Ishikawa (cell line): ENCODE data around the gene TRIML2.

Experiments
- CEBPB ChIP-seq: IDR thresholded peaks from 2 replicates; pipeline ENCODE4 v1.6.1; 2012
- CREB1 ChIP-seq: IDR thresholded peaks from 2 replicates; pipeline ENCODE4 v1.6.1; 2012; ENCODE audit warnings: low read depth
- EGR1 ChIP-seq: IDR thresholded peaks from 2 replicates; pipeline ENCODE4 v1.6.1; 2012
- EP300 ChIP-seq: IDR thresholded peaks from 2 replicates; pipeline ENCODE4 v1.6.1; 2012; ENCODE audit warnings: borderline replicate concordance
- FOXM1 ChIP-seq: IDR thresholded peaks from 2 replicates; pipeline ENCODE4 v1.6.1; 2012; ENCODE audit warnings: low read depth, borderline replicate concordance
- NFIC ChIP-seq: IDR thresholded peaks from 2 replicates; pipeline ENCODE4 v1.6.1; 2012
- RAD21 ChIP-seq: IDR thresholded peaks from 2 replicates; pipeline ENCODE4 v1.6.1; 2012; ENCODE audit warnings: low read depth
- TAF1 ChIP-seq: IDR thresholded peaks from 2 replicates; pipeline ENCODE4 v1.6.1; 2012; ENCODE audit warnings: low read depth, mild to moderate bottlenecking
- TCF12 ChIP-seq: IDR thresholded peaks from 2 replicates; pipeline ENCODE4 v1.6.1; 2012; ENCODE audit warnings: low read depth
- TEAD4 ChIP-seq: IDR thresholded peaks from 2 replicates; pipeline ENCODE4 v1.6.1; 2012
- USF1 ChIP-seq: IDR thresholded peaks from 2 replicates; pipeline ENCODE4 v1.6.1; 2012
- YY1 ChIP-seq: IDR thresholded peaks from 2 replicates; pipeline ENCODE4 v1.6.1; 2012; ENCODE audit warnings: low read depth
- ZBTB7A ChIP-seq: IDR thresholded peaks from 2 replicates; pipeline ENCODE4 v1.6.1; 2012; ENCODE audit warnings: low read depth
- TF ChIP-seq, protein P1 (sequence below): IDR thresholded peaks from 2 replicates; pipeline ENCODE4 v1.6.1; 2012; ENCODE audit warnings: low read depth, mild to moderate bottlenecking
- TF ChIP-seq, protein P2 (sequence below): IDR thresholded peaks from 2 replicates; pipeline ENCODE4 v1.6.1; 2012

Gene TRIML2

DNA sequence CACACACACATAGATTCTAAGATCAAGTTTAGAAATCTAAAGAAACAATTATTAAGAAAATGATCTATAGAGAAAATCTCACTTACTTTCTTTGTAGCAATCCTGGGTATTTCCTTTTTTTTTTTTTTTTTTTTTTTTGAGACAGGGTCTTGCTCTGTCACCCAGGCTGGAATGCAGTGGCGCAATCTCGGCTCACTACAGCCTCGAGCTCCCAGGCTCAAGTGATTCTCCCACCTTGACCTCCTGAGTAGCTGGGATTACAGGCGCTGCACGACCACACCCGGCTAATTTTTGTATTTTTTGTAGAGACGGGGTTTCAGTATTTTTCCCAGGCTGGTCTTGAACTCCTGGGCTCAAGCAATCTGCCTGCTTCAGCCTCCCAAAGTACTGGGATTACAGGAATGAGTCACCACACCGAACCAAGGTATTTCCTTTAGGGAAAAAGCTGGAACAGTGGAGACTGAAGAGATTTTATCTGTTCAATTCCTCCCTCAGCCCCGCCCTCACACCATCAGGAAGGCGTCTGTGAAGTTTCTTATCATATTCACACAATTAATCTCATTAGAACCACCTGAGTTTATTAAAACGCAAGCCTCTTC is at the start of gene TRIML2:
TSS of gene TRIML2 (minus strand) at position 447 of the 599 bp plus-strand sequence. CDS start 4,235 bp downstream, outside the sequence.
- TF ChIP-seq ZBTB7A (no peak), TCF12 (no peak), EGR1 (no peak), RAD21 (no peak), CREB1 (no peak), TEAD4 (no peak)

DNA sequence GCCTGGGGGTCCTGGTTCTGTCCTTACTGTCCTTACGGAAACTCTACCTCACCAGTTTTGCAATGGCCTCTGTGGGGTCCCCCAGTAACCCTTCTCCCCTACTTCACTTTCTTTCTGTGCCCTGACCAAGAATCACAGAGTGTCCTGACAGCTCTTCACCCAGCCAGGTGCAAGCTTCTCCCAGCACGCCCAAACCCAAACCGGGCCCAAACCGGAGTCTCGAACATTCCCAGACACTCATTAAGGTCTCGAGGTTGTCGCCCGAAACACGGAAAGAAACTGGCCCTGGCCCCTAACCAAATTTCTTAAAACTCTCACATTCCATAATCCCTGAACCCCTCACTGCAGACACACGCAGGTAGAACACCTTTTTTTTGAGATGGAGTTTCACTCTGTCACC is 48.9 kb upstream of the TRIML2 start:
- TF ChIP-seq, protein P1, sequence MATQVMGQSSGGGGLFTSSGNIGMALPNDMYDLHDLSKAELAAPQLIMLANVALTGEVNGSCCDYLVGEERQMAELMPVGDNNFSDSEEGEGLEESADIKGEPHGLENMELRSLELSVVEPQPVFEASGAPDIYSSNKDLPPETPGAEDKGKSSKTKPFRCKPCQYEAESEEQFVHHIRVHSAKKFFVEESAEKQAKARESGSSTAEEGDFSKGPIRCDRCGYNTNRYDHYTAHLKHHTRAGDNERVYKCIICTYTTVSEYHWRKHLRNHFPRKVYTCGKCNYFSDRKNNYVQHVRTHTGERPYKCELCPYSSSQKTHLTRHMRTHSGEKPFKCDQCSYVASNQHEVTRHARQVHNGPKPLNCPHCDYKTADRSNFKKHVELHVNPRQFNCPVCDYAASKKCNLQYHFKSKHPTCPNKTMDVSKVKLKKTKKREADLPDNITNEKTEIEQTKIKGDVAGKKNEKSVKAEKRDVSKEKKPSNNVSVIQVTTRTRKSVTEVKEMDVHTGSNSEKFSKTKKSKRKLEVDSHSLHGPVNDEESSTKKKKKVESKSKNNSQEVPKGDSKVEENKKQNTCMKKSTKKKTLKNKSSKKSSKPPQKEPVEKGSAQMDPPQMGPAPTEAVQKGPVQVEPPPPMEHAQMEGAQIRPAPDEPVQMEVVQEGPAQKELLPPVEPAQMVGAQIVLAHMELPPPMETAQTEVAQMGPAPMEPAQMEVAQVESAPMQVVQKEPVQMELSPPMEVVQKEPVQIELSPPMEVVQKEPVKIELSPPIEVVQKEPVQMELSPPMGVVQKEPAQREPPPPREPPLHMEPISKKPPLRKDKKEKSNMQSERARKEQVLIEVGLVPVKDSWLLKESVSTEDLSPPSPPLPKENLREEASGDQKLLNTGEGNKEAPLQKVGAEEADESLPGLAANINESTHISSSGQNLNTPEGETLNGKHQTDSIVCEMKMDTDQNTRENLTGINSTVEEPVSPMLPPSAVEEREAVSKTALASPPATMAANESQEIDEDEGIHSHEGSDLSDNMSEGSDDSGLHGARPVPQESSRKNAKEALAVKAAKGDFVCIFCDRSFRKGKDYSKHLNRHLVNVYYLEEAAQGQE, result no peak
- no peak for TF ChIP-seq CREB1
- TF ChIP-seq NFIC, result no peak
- TF ChIP-seq, protein P2, sequence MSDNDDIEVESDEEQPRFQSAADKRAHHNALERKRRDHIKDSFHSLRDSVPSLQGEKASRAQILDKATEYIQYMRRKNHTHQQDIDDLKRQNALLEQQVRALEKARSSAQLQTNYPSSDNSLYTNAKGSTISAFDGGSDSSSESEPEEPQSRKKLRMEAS, result no peak

GRCh38 chr4:188154668-188155405 is 45.4 kb upstream of the TRIML2 start:
- TF ChIP-seq TAF1, result no peak
- no peak for TF ChIP-seq USF1
- no peak for TF ChIP-seq CEBPB
- no peak for TF ChIP-seq EGR1
- no peak for TF ChIP-seq RAD21
- TF ChIP-seq, protein P1, result no peak
- TF ChIP-seq TEAD4, result no peak
- TF ChIP-seq FOXM1, result no peak
- TF ChIP-seq NFIC, result no peak
- no peak for TF ChIP-seq EP300
- no peak for TF ChIP-seq TCF12
- TF ChIP-seq, protein P2, result no peak
- no peak for TF ChIP-seq ZBTB7A
- no peak for TF ChIP-seq YY1
- TF ChIP-seq CREB1, result no peak

- TF ChIP-seq USF1, result no peak
- no peak for TF ChIP-seq NFIC
- TF ChIP-seq, protein P2, result no peak
- no peak for TF ChIP-seq CREB1
- no peak for TF ChIP-seq ZBTB7A
- no peak for TF ChIP-seq RAD21
- TF ChIP-seq FOXM1, result no peak
- TF ChIP-seq EGR1, result no peak
- TF ChIP-seq TAF1, result no peak
- TF ChIP-seq TCF12, result no peak
- TF ChIP-seq EP300, result no peak
- no peak for TF ChIP-seq TEAD4
- TF ChIP-seq, protein P1, result no peak
Measured at GRCh38 chr4:188147776-188148175, 38.4 kb upstream of the TRIML2 start.
